ENCODE measurements around the gene PCDH9.
"Not testable (repeated sequence)": the region's sequence is repeated elsewhere in the genome, so short reads cannot be mapped to it uniquely, and the experiment has no call there.

- not testable (repeated sequence) for TF ChIP-seq CTCF (conservative IDR thresholded peaks at IDR 0.05 in 1 of 2, IDR thresholded peaks at IDR 0.05 in 1 of 2; ENCODE audit: extremely low read depth in 1 of 2, insufficient read depth in 1 of 2, low read depth in 1 of 2, low read length in 2 of 2); EZH2 (IDR thresholded peaks at IDR 0.05; ENCODE audit: borderline replicate concordance, low read length)
Measured at GRCh38 chr13:67096893-67097292, 133.2 kb downstream of the PCDH9 start.

Measured in mammary epithelial cell (primary cell).